H1 (cell line): ENCODE data around the gene C1orf21. TPM values are rescaled to one million over a fixed set of nuclear protein-coding genes. Genes with fewer than 3 reads are reported as not detected.

Experiments
- CTCF ChIA-PET: fragments of 300-600 bp; sonication (Branson Sonifier 250); formaldehyde crosslinking; loops from one replicate; lab custom pipeline; 2021; ENCODE audit not compliant: partially characterized antibody; lab: Charles Lee
- POLR2A ChIA-PET: fragments of 300-600 bp; sonication (Branson Sonifier 250); formaldehyde crosslinking; loops from one replicate; lab custom pipeline; 2021; ENCODE audit warnings: inconsistent platforms; ENCODE audit not compliant: partially characterized antibody; lab: Charles Lee
- DNase-seq, 2 experiments: peaks; one replicate each; pipeline versions ENCODE4 v3.0.0 to v3.0.0-alpha.2; 2010 to 2022; ENCODE audit warnings: low spot score in 2 of 2, low read depth in 1 of 2, mixed read lengths in 1 of 2
- FAIRE-seq: peaks from 2 replicates; lab custom pipeline; 2011; peaks lifted over from hg19 to GRCh38; lab: Jason Lieb, UNC
- H2AFZ ChIP-seq: 2 replicates; pipeline ENCODE4 v1.8.1; 2012; ENCODE audit warnings: low read length, inconsistent platforms
- H2AK5ac ChIP-seq: 2 replicates; pipeline ENCODE4 v1.6.1; 2013; ENCODE audit warnings: low read depth, low read length
- H2BK120ac ChIP-seq: replicated peaks from 2 replicates; pipeline ENCODE3; 2013; ENCODE audit warnings: low read depth, low read length, inconsistent platforms
- H2BK12ac ChIP-seq: 2 replicates; pipeline ENCODE4 v1.6.1; 2013; ENCODE audit warnings: low read depth, low read length
- H2BK15ac ChIP-seq: 2 replicates; pipeline ENCODE4 v1.6.1; 2013; ENCODE audit warnings: low read length
- H2BK20ac ChIP-seq: 2 replicates; pipeline ENCODE4 v1.6.1; 2013; ENCODE audit warnings: low read length
- H2BK5ac ChIP-seq: 2 replicates; pipeline ENCODE4 v1.6.1; 2013; ENCODE audit warnings: low read depth, low read length
- H3K14ac ChIP-seq: 2 replicates; pipeline ENCODE4 v1.6.1; 2013; ENCODE audit warnings: inconsistent platforms; ENCODE audit not compliant: insufficient read length
- H3K18ac ChIP-seq: 2 replicates; pipeline ENCODE4 v1.6.1; 2013; ENCODE audit warnings: low read length; ENCODE audit errors: extremely low read depth
- H3K23ac ChIP-seq: 2 replicates; pipeline ENCODE4 v1.6.1; 2013; ENCODE audit warnings: inconsistent platforms; ENCODE audit not compliant: insufficient read length
- H3K23me2 ChIP-seq: 2 replicates; pipeline ENCODE4 v1.6.1; 2013; ENCODE audit warnings: low read depth, low read length
- H3K27ac ChIP-seq: 2 replicates; pipeline ENCODE4 v1.6.1; 2011; ENCODE audit warnings: low read depth, low read length, inconsistent platforms
- H3K27me3 ChIP-seq, 4 experiments: replicated peaks in 1 of 4; 1 replicate in 1 of 4; 2 replicates in 3 of 4; pipeline versions ENCODE4 v1.6.1 to v1.8.1; 2011 to 2013; ENCODE audit warnings: low read length in 3 of 4, mild to moderate bottlenecking in 3 of 4, inconsistent platforms in 2 of 4, mixed read lengths in 2 of 4, moderate library complexity in 1 of 4; ENCODE audit not compliant: control insufficient read depth in 3 of 4, insufficient read depth in 3 of 4; ENCODE audit errors: extremely low read depth in 1 of 4
- H3K36me3 ChIP-seq, 4 experiments: 2 replicates each; pipeline versions ENCODE4 v1.6.1 to v1.8.1; 2011 to 2013; ENCODE audit warnings: mild to moderate bottlenecking in 4 of 4, low read length in 3 of 4, moderate library complexity in 2 of 4, control low read depth in 1 of 4, inconsistent platforms in 1 of 4; ENCODE audit not compliant: insufficient read depth in 4 of 4, control insufficient read depth in 2 of 4
- H3K4ac ChIP-seq: replicated peaks from 2 replicates; pipeline ENCODE3; 2013; ENCODE audit warnings: low read length, low read depth, mixed read lengths, inconsistent platforms; ENCODE audit not compliant: insufficient read length
- H3K4me1 ChIP-seq, 4 experiments: replicated peaks in 1 of 4; 1 replicate in 1 of 4; 2 replicates in 3 of 4; pipeline versions ENCODE4 v1.6.1 to v1.8.1; 2011 to 2013; ENCODE audit warnings: low read length in 3 of 4, inconsistent platforms in 2 of 4, mixed read lengths in 1 of 4; ENCODE audit not compliant: insufficient read depth in 4 of 4, control insufficient read depth in 3 of 4
- H3K4me2 ChIP-seq, 2 experiments: 2 replicates each; pipeline versions ENCODE4 v1.6.1 to v1.8.1; 2011 to 2013; ENCODE audit warnings: low read depth in 2 of 2, low read length in 2 of 2, control low read depth in 1 of 2, inconsistent platforms in 1 of 2, mild to moderate bottlenecking in 1 of 2; ENCODE audit not compliant: insufficient read depth in 1 of 2
- H3K4me3 ChIP-seq, 4 experiments: fragments of 200-600, 300-600 bp in 1 of 4; sonication (generic), shearing (Covaris generic), sonication (Bioruptor Twin) in 1 of 4; 2 replicates each; pipeline versions ENCODE4 v1.5.1 to v1.8.1; 2011 to 2016; ENCODE audit warnings: low read length in 4 of 4, low read depth in 3 of 4, control low read depth in 2 of 4, inconsistent platforms in 2 of 4, mild to moderate bottlenecking in 2 of 4, mixed read lengths in 1 of 4, moderate library complexity in 1 of 4; ENCODE audit not compliant: insufficient read depth in 2 of 4; ENCODE audit errors: extremely low read depth in 1 of 4
- H3K56ac ChIP-seq: replicated peaks from 2 replicates; pipeline ENCODE3; 2013; ENCODE audit warnings: low read depth, mild to moderate bottlenecking, mixed read lengths, low read length, inconsistent platforms; ENCODE audit not compliant: insufficient read length
- H3K79me1 ChIP-seq: 2 replicates; pipeline ENCODE4 v1.6.1; 2013; ENCODE audit warnings: low read depth, low read length, control low read depth
- H3K79me2 ChIP-seq, 2 experiments: 2 replicates each; pipeline versions ENCODE4 v1.6.1 to v1.8.1; 2012 to 2013; ENCODE audit warnings: low read length in 2 of 2, mild to moderate bottlenecking in 2 of 2, inconsistent platforms in 1 of 2; ENCODE audit not compliant: insufficient read depth in 2 of 2, control insufficient read depth in 1 of 2
- H3K9ac ChIP-seq, 4 experiments: replicated peaks in 1 of 4; 1 replicate in 1 of 4; 2 replicates in 3 of 4; pipeline versions ENCODE4 v1.6.1 to v1.8.1; 2011 to 2013; ENCODE audit warnings: low read depth in 3 of 4, low read length in 3 of 4, control low read depth in 2 of 4, mild to moderate bottlenecking in 2 of 4, moderate library complexity in 2 of 4, inconsistent platforms in 1 of 4; ENCODE audit errors: extremely low read depth in 1 of 4
- H3K9me3 ChIP-seq, 2 experiments: 2 replicates each; pipeline versions ENCODE4 v1.6.1 to v1.8.1; 2012 to 2013; ENCODE audit warnings: mild to moderate bottlenecking in 2 of 2, moderate library complexity in 2 of 2, control low read depth in 1 of 2, inconsistent platforms in 1 of 2, low read depth in 1 of 2, low read length in 1 of 2, mixed read lengths in 1 of 2; ENCODE audit not compliant: insufficient read depth in 2 of 2
- H4K20me1 ChIP-seq, 2 experiments: replicated peaks in 1 of 2; 2 replicates each; pipeline versions ENCODE3 to v1.8.1; 2011 to 2013; ENCODE audit warnings: inconsistent platforms in 2 of 2, low read length in 2 of 2, mild to moderate bottlenecking in 1 of 2; ENCODE audit not compliant: insufficient read depth in 2 of 2, control insufficient read depth in 1 of 2
- H4K5ac ChIP-seq: 2 replicates; pipeline ENCODE4 v1.6.1; 2013; ENCODE audit warnings: low read length, low read depth, mixed read lengths, inconsistent platforms; ENCODE audit not compliant: insufficient read length
- H4K8ac ChIP-seq: 2 replicates; pipeline ENCODE4 v1.8.0; 2013; ENCODE audit warnings: mild to moderate bottlenecking, moderate library complexity, low read length, inconsistent platforms; ENCODE audit not compliant: insufficient read depth; ENCODE audit errors: extremely low read depth
- H4K91ac ChIP-seq: replicated peaks from 2 replicates; pipeline ENCODE3; 2013; ENCODE audit warnings: low read length, mixed read lengths, inconsistent platforms; ENCODE audit not compliant: insufficient read length
- ATF3 ChIP-seq: IDR thresholded peaks from 2 replicates; pipeline ENCODE4 v1.6.1; 2011; ENCODE audit warnings: low read depth, mild to moderate bottlenecking, low read length; ENCODE audit not compliant: insufficient read depth
- BACH1 ChIP-seq: IDR thresholded peaks from 2 replicates; pipeline ENCODE4 v1.6.1; 2012; ENCODE audit warnings: low read length, improper control_type of control experiment
- CBX5 ChIP-seq: fragments of 300-800, 300-1000 bp; sonication (generic); IDR thresholded peaks from 2 replicates; pipeline ENCODE4 v1.7.1; 2016; ENCODE audit warnings: antibody characterized with exemption, low read length, low read depth
- CREB1 ChIP-seq: IDR thresholded peaks from 2 replicates; pipeline ENCODE4 v1.6.1; 2012; ENCODE audit warnings: inconsistent platforms
- CTBP2 ChIP-seq: IDR thresholded peaks from 2 replicates; pipeline ENCODE4 v1.7.0; 2011; ENCODE audit warnings: borderline replicate concordance, mild to moderate bottlenecking, moderate library complexity, mixed read lengths, low read length; ENCODE audit not compliant: insufficient read depth, insufficient read length
- CTCF ChIP-seq, 3 experiments: IDR thresholded peaks; 1 replicate in 2 of 3; 2 replicates in 1 of 3; pipeline versions ENCODE4 v1.5.1 to v1.6.1; 2011; ENCODE audit warnings: low read length in 3 of 3, mild to moderate bottlenecking in 3 of 3, inconsistent platforms in 2 of 3, low read depth in 1 of 3, moderate library complexity in 1 of 3; ENCODE audit not compliant: insufficient read depth in 1 of 3; ENCODE audit errors: control extremely low read depth in 1 of 3
- GABPA ChIP-seq: IDR thresholded peaks from 2 replicates; pipeline ENCODE4 v1.6.1; 2011; ENCODE audit warnings: mild to moderate bottlenecking, low read length, moderate library complexity, borderline replicate concordance; ENCODE audit not compliant: insufficient read depth
- HDAC2 ChIP-seq, 2 experiments: fragments of 300-600 bp in 1 of 2; sonication (generic) in 1 of 2; IDR thresholded peaks; 2 replicates each; pipeline ENCODE4 v1.6.1; 2011 to 2012; ENCODE audit warnings: low read depth in 2 of 2, low read length in 2 of 2, mild to moderate bottlenecking in 2 of 2, moderate library complexity in 2 of 2, borderline replicate concordance in 1 of 2, inconsistent platforms in 1 of 2
- HDAC6 ChIP-seq: IDR thresholded peaks from one replicate; pipeline ENCODE4 v1.7.1; 2012; ENCODE audit warnings: low read depth, mild to moderate bottlenecking, inconsistent platforms, low read length, moderate library complexity
- JUND ChIP-seq: IDR thresholded peaks from 2 replicates; pipeline ENCODE4 v1.6.1; 2011; ENCODE audit warnings: mild to moderate bottlenecking, improper control_type of control experiment, low read length
- TEAD4 ChIP-seq: IDR thresholded peaks from 2 replicates; pipeline ENCODE4 v1.6.1; 2012; ENCODE audit warnings: low read depth, low read length, inconsistent platforms, mixed read lengths
- WGBS, 2 experiments: shearing (Covaris generic) in 1 of 2; methylation state at CpG; one replicate each; pipeline versions ENCODE4 v1.1.6 to v1.1.7; 2013 to 2015; ENCODE audit warnings: low lambda C conversion rate in 2 of 2, mixed read lengths in 2 of 2, inconsistent platforms in 1 of 2, low coverage in 1 of 2, missing lambda C conversion rate in 1 of 2; ENCODE audit not compliant: insufficient replicate concordance in 2 of 2, insufficient coverage in 1 of 2, insufficient read length in 1 of 2; ENCODE audit errors: extremely low coverage in 1 of 2, missing lambda C conversion rate in 1 of 2; 5-methylcytosine and 5-hydroxymethylcytosine counted together
- polyA plus RNA-seq, 7 experiments: library from polyadenylated mRNA; depleted of rRNA in 3 of 7; stranded (reverse) in 5 of 7; unstranded in 2 of 7; fragments of >200 nt in 5 of 7; fragments of 200-250 nt in 2 of 7; gene quantifications; 1 replicate in 5 of 7; 2 replicates in 1 of 7; 4 replicates in 1 of 7; pipeline versions ENCODE4 v1.2.1 to v1.2.3, GENCODE V29; 2011 to 2013; ENCODE audit warnings: missing spikeins in 2 of 7, mixed read lengths in 2 of 7
- total RNA-seq: library from RNA; stranded (reverse); fragmentation: NEBNext Ultra II Directional; extraction: Animal tissue kit (Norgen Biotek cat#: 25700); gene quantifications from 2 replicates; pipeline ENCODE4 v1.2.1, GENCODE V29; 2021

Gene C1orf21
- total and polyA plus RNA-seq, 2 of the 8 experiments (the other 6 are each of a cell fraction or from before 2014, with no cell fraction given), result 16.6 to 51.0 TPM

DNA sequence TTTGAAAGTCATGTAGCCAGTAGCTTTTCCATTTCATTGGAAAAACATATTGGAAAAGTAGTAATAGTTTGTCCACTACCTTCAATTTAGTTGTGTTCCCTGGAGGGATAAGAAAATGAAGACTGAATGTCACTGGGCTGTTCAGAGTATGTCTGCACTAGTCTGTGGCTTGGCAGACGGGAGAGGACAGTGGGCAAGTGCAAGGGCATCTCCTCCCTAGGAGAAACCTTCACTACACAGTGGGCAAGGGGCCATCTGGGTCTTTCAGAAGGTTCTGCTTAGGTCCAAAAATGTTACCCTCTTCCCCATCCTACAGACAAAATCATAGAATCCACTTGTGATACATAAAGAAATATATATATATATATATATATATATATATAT, 118.1 kb downstream of the C1orf21 start:
- no peak overlapping the region for H2BK120ac ChIP-seq
- no peak overlapping the region for H2BK5ac ChIP-seq
- POLR2A ChIA-PET, result interaction anchor here (1.3 kb wide), 1 partner anchor 12 kb away, joined by 3 read pairs; no protein-coding TSS in a partner anchor
- no peak overlapping the region for H3K9ac ChIP-seq
- no peak overlapping the region for H3K4me2 ChIP-seq
- TF ChIP-seq ATF3, result no peak
- TF ChIP-seq CTBP2, result no peak
- no peak for TF ChIP-seq CREB1
- TF ChIP-seq BACH1, result no peak
- TF ChIP-seq GABPA, result no peak
- no peak for TF ChIP-seq TEAD4
- TF ChIP-seq CBX5, result no peak
- no peak for TF ChIP-seq HDAC2 (IDR thresholded peaks at IDR 0.05; ENCODE audit: borderline replicate concordance in 1 of 2, low read depth in 2 of 2, low read length in 2 of 2)
- TF ChIP-seq JUND, result no peak
- no peak for TF ChIP-seq CTCF (IDR thresholded peaks at IDR 0.05; ENCODE audit: control extremely low read depth in 1 of 3, insufficient read depth in 1 of 3, low read depth in 1 of 3, low read length in 3 of 3)
- TF ChIP-seq HDAC6, result no peak
- WGBS, 2 experiments, result 100% methylated on average over 1 of the region's 1 CpG; no CpG with 5 or more reads in 1 of the 2 experiments
- H3K23me2 ChIP-seq, result no peaks in the 10 kb centered on the region
- no peaks in the 10 kb centered on the region for H4K20me1 ChIP-seq
- no peak overlapping the region for H4K8ac ChIP-seq
- no peak overlapping the region for H3K56ac ChIP-seq
- H2BK20ac ChIP-seq, result no peak overlapping the region
- no peaks in the 10 kb centered on the region for H3K9me3 ChIP-seq
- H3K14ac ChIP-seq, result no peak overlapping the region
- FAIRE-seq (no peak), DNase-seq (no peak)
- H2BK15ac ChIP-seq, result no peak overlapping the region
- no peak overlapping the region for H3K23ac ChIP-seq
- no peak overlapping the region for H3K4ac ChIP-seq
- no peak overlapping the region for H2AFZ ChIP-seq
- H3K4me1 ChIP-seq, result peaks cover 1 to 10% (median 6%) of the 10 kb centered on the region in 4 experiments; a peak in 6 of 7 replicates
- peaks cover 3% of the 10 kb centered on the region; the same call in 1 of the 2 replicates for H3K79me1 ChIP-seq
- H2AK5ac ChIP-seq, result no peak overlapping the region
- H3K27me3 ChIP-seq, result no peaks in the 10 kb centered on the region
- no peak overlapping the region for H3K27ac ChIP-seq
- H3K4me3 ChIP-seq, result no peak overlapping the region
- peaks cover 0 to 5% (median 1%) of the 10 kb centered on the region in 4 experiments; a peak in 2 of 8 replicates for H3K36me3 ChIP-seq
- H3K79me2 ChIP-seq, result peaks cover 8 to 43% of the 10 kb centered on the region in 2 experiments
- CTCF ChIA-PET, result no interaction called here
- no peak overlapping the region for H4K91ac ChIP-seq
- no peak overlapping the region for H3K18ac ChIP-seq
- no peak overlapping the region for H2BK12ac ChIP-seq
- H4K5ac ChIP-seq, result no peak overlapping the region
